K562 (cell line): ENCODE measurements around the gene EMID1.

Experiments
- TCF7 ChIP-seq: sonication (generic); IDR thresholded peaks from 2 replicates; pipeline ENCODE4 v1.6.1; 2016; ENCODE audit warnings: antibody characterized with exemption, borderline replicate concordance
- TF ChIP-seq, protein P1 (sequence below): sonication (generic); formaldehyde crosslinking; IDR thresholded peaks from 2 replicates; pipeline ENCODE4 v1.8.0; 2022; ENCODE audit warnings: mild to moderate bottlenecking, low read depth, missing genetic modification reagents
- TF ChIP-seq, protein P2 (sequence below), 3 experiments: IDR thresholded peaks in 2 of 3; conservative IDR thresholded peaks in 1 of 3; 2 replicates each; pipeline ENCODE4 v1.5.1; 2011 to 2012; ENCODE audit warnings: low read length in 3 of 3, mild to moderate bottlenecking in 3 of 3, control low read depth in 2 of 3, improper control_type of control experiment in 1 of 3, inconsistent platforms in 1 of 3, low read depth in 1 of 3, mixed read lengths in 1 of 3, moderate library complexity in 1 of 3; ENCODE audit not compliant: insufficient read depth in 2 of 3

GRCh38 chr22:29214232-29214631 is 8.5 kb downstream of the EMID1 start:
- TF ChIP-seq, protein P1, sequence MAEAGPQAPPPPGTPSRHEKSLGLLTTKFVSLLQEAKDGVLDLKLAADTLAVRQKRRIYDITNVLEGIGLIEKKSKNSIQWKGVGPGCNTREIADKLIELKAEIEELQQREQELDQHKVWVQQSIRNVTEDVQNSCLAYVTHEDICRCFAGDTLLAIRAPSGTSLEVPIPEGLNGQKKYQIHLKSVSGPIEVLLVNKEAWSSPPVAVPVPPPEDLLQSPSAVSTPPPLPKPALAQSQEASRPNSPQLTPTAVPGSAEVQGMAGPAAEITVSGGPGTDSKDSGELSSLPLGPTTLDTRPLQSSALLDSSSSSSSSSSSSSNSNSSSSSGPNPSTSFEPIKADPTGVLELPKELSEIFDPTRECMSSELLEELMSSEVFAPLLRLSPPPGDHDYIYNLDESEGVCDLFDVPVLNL: no peak
- no peak for TF ChIP-seq TCF7
- TF ChIP-seq, protein P2, sequence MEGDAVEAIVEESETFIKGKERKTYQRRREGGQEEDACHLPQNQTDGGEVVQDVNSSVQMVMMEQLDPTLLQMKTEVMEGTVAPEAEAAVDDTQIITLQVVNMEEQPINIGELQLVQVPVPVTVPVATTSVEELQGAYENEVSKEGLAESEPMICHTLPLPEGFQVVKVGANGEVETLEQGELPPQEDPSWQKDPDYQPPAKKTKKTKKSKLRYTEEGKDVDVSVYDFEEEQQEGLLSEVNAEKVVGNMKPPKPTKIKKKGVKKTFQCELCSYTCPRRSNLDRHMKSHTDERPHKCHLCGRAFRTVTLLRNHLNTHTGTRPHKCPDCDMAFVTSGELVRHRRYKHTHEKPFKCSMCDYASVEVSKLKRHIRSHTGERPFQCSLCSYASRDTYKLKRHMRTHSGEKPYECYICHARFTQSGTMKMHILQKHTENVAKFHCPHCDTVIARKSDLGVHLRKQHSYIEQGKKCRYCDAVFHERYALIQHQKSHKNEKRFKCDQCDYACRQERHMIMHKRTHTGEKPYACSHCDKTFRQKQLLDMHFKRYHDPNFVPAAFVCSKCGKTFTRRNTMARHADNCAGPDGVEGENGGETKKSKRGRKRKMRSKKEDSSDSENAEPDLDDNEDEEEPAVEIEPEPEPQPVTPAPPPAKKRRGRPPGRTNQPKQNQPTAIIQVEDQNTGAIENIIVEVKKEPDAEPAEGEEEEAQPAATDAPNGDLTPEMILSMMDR (IDR thresholded peaks at IDR 0.05 in 2 of 3, conservative IDR thresholded peaks at IDR 0.05 in 1 of 3; ENCODE audit: insufficient read depth in 2 of 3, low read depth in 1 of 3, low read length in 3 of 3): no peak
